ENCODE results near the gene AFDN. TPM values are rescaled to one million over a fixed set of nuclear protein-coding genes. Genes with fewer than 3 reads are reported as not detected.

The AFDN gene
- polyA plus RNA-seq, 3 donors from 2014 or later, result 0.27 to 1.5 TPM; not detected in 1

GRCh38 chr6:168007592-168008338 lies 181.1 kb downstream of the AFDN start:
- Mint-ChIP-seq H3K4me1 (no peaks in the 10 kb centered on the region), H3K36me3 (peaks cover 3 to 6% (median 5%) of the 10 kb centered on the region in 3 donors), H3K27me3 (ENCODE audit: low read depth in 3 of 3) (peaks cover 2 to 7% (median 5%) of the 10 kb centered on the region in 3 donors), H3K27ac (no peak overlapping the region), H3K4me3 (no peak overlapping the region), H3K9me3 (peaks cover 12 to 27% (median 19%) of the 10 kb centered on the region in 6 donors)
- no peak for DNase-seq

DNA sequence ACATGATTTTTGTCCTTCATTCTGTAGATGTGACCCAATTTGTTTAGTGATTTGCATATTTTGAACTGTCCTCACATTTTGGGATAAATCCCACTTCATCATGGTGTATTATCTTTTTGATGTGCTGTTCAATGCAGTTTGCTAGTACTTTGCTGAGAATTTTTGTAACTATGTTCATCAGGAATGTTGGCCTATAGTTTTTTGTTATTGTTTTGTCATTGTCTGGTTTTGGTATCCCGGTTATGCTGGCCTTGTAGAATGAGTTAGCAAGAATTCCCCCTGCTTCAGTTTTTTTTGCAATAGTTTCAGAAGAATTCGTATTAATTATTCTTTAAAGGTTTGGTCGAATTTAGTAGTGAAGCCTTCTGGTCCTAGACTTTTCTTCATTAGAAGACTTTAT lies 182.6 kb downstream of the AFDN start:
- Mint-ChIP-seq H3K36me3 (peaks cover 3 to 6% (median 5%) of the 10 kb centered on the region in 3 donors), H3K4me3 (no peak overlapping the region), H3K9me3 (peaks cover 12 to 27% (median 20%) of the 10 kb centered on the region in 6 donors), H3K27ac (no peak overlapping the region), H3K27me3 (ENCODE audit: low read depth in 3 of 3) (peaks cover 2 to 7% (median 6%) of the 10 kb centered on the region in 3 donors), H3K4me1 (no peaks in the 10 kb centered on the region)
- DNase-seq, result no peak

- H3K9me3 Mint-ChIP-seq, result peaks cover 12 to 27% (median 20%) of the 10 kb centered on the region in 6 donors
- H3K4me3 Mint-ChIP-seq, result no peak overlapping the region
- H3K27ac Mint-ChIP-seq, result no peak overlapping the region
- H3K4me1 Mint-ChIP-seq, result no peaks in the 10 kb centered on the region
- no peak for DNase-seq
- H3K27me3 Mint-ChIP-seq (ENCODE audit: low read depth in 3 of 3), result peaks cover 2 to 13% (median 6%) of the 10 kb centered on the region in 3 donors
- H3K36me3 Mint-ChIP-seq, result peaks cover 3 to 6% (median 5%) of the 10 kb centered on the region in 3 donors
These were observed 184.6 kb downstream of the AFDN start for GRCh38 chr6:168011291-168011690.

GRCh38 chr6:168012431-168013249 lies 185.9 kb downstream of the AFDN start:
- Mint-ChIP-seq H3K27me3 (ENCODE audit: low read depth in 3 of 3) (peaks cover 2 to 13% (median 6%) of the 10 kb centered on the region in 3 donors), H3K27ac (no peak overlapping the region), H3K4me1 (no peaks in the 10 kb centered on the region), H3K36me3 (peaks cover 3 to 6% (median 5%) of the 10 kb centered on the region in 3 donors), H3K9me3 (peaks cover 12 to 27% (median 20%) of the 10 kb centered on the region in 6 donors), H3K4me3 (no peak overlapping the region)
- no peak for DNase-seq

DNA sequence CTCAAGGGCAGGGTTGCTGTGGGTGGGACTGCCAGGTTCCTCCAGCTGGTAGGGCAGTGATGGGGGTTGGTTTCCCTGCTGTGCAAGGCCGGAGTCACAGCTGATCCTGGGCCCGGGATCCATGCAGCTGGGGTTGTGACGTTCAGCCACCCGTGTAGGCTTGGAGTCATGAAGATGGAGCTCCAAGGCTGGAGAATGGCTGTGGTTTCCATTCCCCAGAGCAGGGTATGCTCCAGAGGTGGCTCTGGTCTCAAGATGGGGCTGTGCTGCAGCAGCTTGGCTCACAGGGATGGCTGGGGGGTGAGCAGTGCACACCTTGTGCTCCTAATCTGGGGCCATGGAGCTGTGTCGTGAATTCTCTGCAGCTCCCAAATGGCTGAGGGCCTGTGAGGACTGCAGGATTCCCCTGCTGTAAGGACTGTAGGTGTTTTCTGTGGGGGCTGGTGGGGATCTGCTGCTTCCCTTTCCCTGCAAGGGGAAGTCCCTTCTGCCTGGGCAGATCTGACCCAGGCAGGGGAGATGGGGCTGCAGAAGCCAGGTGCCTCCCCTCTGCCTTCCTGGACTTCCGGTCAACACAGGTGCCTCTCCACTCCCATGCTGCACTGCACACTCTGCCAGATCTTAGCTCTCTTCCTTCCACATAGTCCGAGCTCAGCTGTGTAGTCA lies 186.7 kb downstream of the AFDN start:
- H3K9me3 Mint-ChIP-seq, result peaks cover 12 to 27% (median 20%) of the 10 kb centered on the region in 6 donors
- H3K36me3 Mint-ChIP-seq, result peaks cover 3 to 6% (median 5%) of the 10 kb centered on the region in 3 donors
- H3K27me3 Mint-ChIP-seq (ENCODE audit: low read depth in 3 of 3), result peaks cover 0 to 16% (median 6%) of the 10 kb centered on the region in 3 donors
- no peak overlapping the region for H3K27ac Mint-ChIP-seq
- no peak overlapping the region for H3K4me3 Mint-ChIP-seq
- DNase-seq, result no peak
- no peaks in the 10 kb centered on the region for H3K4me1 Mint-ChIP-seq

DNA sequence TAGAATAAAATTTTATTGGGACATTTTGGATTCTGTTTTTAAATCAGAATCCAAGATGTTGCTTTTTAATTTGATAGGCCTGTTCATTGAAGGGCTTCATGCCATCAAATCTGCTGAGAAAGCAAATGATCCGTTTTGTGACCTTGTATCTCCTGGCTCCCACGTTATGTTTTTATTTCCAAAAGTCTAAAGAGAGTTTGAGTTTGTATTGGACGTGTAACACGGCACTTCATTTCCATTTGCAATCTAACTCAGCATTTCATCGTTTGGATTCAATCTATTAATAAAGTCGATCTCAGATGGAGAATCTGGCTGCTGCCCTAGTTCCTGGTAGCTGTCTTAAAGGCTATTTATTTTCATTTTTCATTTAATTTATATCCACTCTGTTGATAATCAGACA lies 187.7 kb downstream of the AFDN start:
- DNase-seq, result no peak
- H3K36me3 Mint-ChIP-seq, result peaks cover 3 to 6% (median 5%) of the 10 kb centered on the region in 3 donors
- peaks cover 0 to 16% (median 6%) of the 10 kb centered on the region in 3 donors for H3K27me3 Mint-ChIP-seq (ENCODE audit: low read depth in 3 of 3)
- no peak overlapping the region for H3K4me3 Mint-ChIP-seq
- no peak overlapping the region for H3K27ac Mint-ChIP-seq
- peaks cover 12 to 27% (median 20%) of the 10 kb centered on the region in 6 donors for H3K9me3 Mint-ChIP-seq
- H3K4me1 Mint-ChIP-seq, result no peaks in the 10 kb centered on the region

GRCh38 chr6:168015009-168015408 lies 188.3 kb downstream of the AFDN start:
- Mint-ChIP-seq H3K9me3 (peaks cover 12 to 27% (median 19%) of the 10 kb centered on the region in 6 donors), H3K4me1 (no peaks in the 10 kb centered on the region), H3K27me3 (ENCODE audit: low read depth in 3 of 3) (peaks cover 0 to 16% (median 6%) of the 10 kb centered on the region in 3 donors), H3K27ac (no peak overlapping the region), H3K36me3 (peaks cover 3 to 6% (median 5%) of the 10 kb centered on the region in 3 donors), H3K4me3 (no peak overlapping the region)
- DNase-seq, result no peak

DNA sequence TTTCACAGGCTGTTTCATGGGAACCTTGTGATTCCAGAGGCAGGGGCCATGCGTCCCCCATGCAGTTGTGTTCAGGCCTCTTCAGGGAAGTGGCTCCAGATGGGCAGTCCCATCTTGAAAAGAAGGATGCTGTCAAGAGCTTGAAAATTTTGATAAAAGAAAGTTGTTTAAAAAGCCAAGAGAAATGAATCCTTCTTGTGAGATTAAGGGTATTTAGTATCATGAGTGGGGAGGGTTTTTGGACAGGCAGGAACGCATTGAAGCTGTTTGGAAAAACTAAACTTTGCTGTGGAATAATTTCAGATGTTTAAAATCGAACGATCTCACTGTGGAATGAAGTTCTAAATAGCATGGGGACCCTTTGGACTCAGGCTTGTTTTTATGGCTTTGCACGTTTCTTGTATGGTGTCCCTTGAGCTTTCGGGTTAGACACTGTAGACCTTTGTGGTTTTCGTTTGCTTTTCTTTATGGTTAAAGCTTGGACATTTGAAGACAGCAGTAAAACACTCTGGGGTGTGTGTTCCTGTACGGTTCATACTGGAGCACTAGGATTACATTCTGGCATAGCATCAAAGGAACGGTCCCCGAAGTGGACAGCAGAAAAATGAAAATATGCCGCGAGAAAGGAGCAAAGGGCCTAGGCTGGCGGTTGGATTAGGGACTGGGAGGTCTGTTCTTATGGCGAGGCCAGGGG lies 188.9 kb downstream of the AFDN start:
- Mint-ChIP-seq H3K27ac (no peak overlapping the region), H3K36me3 (peaks cover 3 to 6% (median 5%) of the 10 kb centered on the region in 3 donors), H3K9me3 (peaks cover 12 to 23% (median 15%) of the 10 kb centered on the region in 6 donors), H3K27me3 (ENCODE audit: low read depth in 3 of 3) (peaks cover 0 to 16% (median 6%) of the 10 kb centered on the region in 3 donors), H3K4me3 (no peak overlapping the region), H3K4me1 (no peaks in the 10 kb centered on the region)
- DNase-seq, result no peak

DNA sequence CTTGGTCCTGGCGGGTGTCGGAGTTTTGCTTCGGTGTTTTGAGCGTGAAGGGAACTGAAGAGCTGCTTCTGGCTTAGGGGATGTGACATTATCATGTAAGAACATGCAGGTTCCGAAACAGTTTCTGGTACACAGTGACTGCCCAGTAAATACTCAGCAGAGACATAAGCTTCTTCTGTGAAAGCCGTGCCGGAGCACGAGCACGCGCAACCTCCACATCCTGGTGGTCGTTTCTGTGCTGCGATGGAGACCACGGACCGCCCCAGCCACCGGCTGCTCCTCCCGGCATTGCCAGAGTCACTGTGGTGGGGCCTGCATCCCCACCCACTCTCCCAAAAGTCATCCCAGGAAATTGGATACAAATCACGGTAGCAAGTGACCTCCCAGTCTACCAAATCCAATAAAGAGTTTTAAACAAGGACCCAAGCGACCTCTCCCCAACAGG lies 189.5 kb downstream of the AFDN start:
- Mint-ChIP-seq H3K4me3 (no peak overlapping the region), H3K9me3 (peaks cover 8 to 17% (median 10%) of the 10 kb centered on the region in 6 donors)
- no peak for DNase-seq

DNA sequence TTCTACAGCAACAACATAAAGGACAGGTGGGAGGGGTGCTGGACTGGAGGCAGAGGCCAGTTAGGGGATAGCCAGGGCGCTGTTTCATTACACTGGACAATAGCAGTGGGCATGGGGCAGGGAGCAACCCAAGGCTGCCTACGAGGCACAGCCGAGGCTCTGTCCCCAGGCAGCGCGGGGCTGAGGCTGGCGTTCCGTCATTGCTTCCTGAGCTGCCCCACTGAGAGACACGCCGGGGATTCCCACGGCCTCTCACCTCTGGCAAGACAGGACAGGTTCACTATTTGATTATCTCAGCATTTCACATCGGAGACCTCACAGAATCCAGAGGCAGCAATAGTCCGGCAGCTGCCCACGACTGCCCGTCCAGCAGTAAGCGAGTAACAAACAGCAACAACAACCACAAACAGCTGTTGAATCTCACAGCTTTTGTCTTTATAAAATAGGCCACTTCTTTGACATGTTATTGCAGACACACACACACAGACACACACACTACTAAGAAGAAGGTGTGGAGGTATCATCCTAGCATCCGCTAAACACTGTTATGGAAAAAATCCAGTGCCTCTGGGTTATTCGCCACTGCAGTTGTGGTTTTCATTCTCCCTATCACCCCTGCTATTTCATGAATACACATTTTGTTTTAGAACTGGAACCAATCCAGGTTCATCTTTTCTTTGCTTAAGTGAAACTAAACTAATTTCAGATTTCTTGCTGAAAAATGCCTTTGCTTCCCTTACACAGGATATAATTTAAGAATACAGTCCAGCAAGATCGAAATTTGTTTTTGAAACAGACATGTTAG lies 190.2 kb downstream of the AFDN start:
- H3K27ac Mint-ChIP-seq, result no peak overlapping the region
- no peak for DNase-seq
- peaks cover 2 to 10% (median 5%) of the 10 kb centered on the region in 6 donors for H3K9me3 Mint-ChIP-seq
- H3K36me3 Mint-ChIP-seq, result peaks cover 0 to 2% (median under 1%) of the 10 kb centered on the region in 3 donors
- no peak overlapping the region for H3K4me3 Mint-ChIP-seq
- H3K27me3 Mint-ChIP-seq (ENCODE audit: low read depth in 3 of 3), result peaks cover 0 to 13% (median 3%) of the 10 kb centered on the region in 3 donors
- no peaks in the 10 kb centered on the region for H3K4me1 Mint-ChIP-seq

More for the DNA sequence above, 189.5 kb downstream of the AFDN start:
- H3K27me3 Mint-ChIP-seq (ENCODE audit: low read depth in 3 of 3), result peaks cover 0 to 13% (median 6%) of the 10 kb centered on the region in 3 donors
- no peak overlapping the region for H3K27ac Mint-ChIP-seq
- peaks cover 0 to 6% (median 5%) of the 10 kb centered on the region in 3 donors for H3K36me3 Mint-ChIP-seq
- H3K4me1 Mint-ChIP-seq, result no peaks in the 10 kb centered on the region

GRCh38 chr6:168017629-168018028 lies 190.9 kb downstream of the AFDN start:
- DNase-seq, result no peak
- H3K27ac Mint-ChIP-seq, result no peak overlapping the region
- H3K4me1 Mint-ChIP-seq, result no peaks in the 10 kb centered on the region
- H3K27me3 Mint-ChIP-seq (ENCODE audit: low read depth in 3 of 3), result peaks cover 0 to 13% (median 3%) of the 10 kb centered on the region in 3 donors
- peaks cover 0 to 5% (median 0%) of the 10 kb centered on the region in 6 donors for H3K9me3 Mint-ChIP-seq
- H3K36me3 Mint-ChIP-seq, result no peaks in the 10 kb centered on the region
- no peak overlapping the region for H3K4me3 Mint-ChIP-seq

- no peaks in the 10 kb centered on the region for H3K4me1 Mint-ChIP-seq
These were observed 192.0 kb downstream of the AFDN start for GRCh38 chr6:168018664-168019063.

More at GRCh38 chr6:168018664-168019063, 192.0 kb downstream of the AFDN start:
- H3K27ac Mint-ChIP-seq, result no peak overlapping the region
- no peak for DNase-seq
- no peak overlapping the region for H3K4me3 Mint-ChIP-seq
- peaks cover 0 to 11% (median 3%) of the 10 kb centered on the region in 3 donors for H3K27me3 Mint-ChIP-seq (ENCODE audit: low read depth in 3 of 3)
- no peaks in the 10 kb centered on the region for H3K36me3 Mint-ChIP-seq
- H3K9me3 Mint-ChIP-seq, result peaks cover 0 to 1% (median 0%) of the 10 kb centered on the region in 6 donors

Measured in immature natural killer cell (primary cell).